Neural progenitor cell (in vitro differentiated cells): ENCODE results near the gene MSANTD1.

ENCODE experiments used
- CTCF ChIP-seq: fragments of 200-600 bp; sonication (generic); IDR thresholded peaks from 2 replicates; pipeline ENCODE4 v1.5.1; 2017; ENCODE audit warnings: antibody characterized with exemption, mild to moderate bottlenecking
- EZH2 ChIP-seq: fragments of 200-600 bp; sonication (generic); IDR thresholded peaks from 2 replicates; pipeline ENCODE4 v1.6.1; 2017; ENCODE audit warnings: antibody characterized with exemption, mild to moderate bottlenecking, moderate library complexity

- no peak for TF ChIP-seq CTCF
- no peak for TF ChIP-seq EZH2
These were observed 38.5 kb upstream of the MSANTD1 start for GRCh38 chr4:3210467-3210866.
